HEK293 (cell line): Measurements from ENCODE around the gene MC1R.
"Not testable (repeated sequence)": the region's sequence is repeated elsewhere in the genome, so short reads cannot be mapped to it uniquely, and the experiment has no call there.

Experiments used
- CTCF ChIA-PET: fragments of 350-600 bp; formaldehyde crosslinking; extraction: SDS; loops from one replicate; lab custom pipeline; 2021; ENCODE audit warnings: antibody characterized with exemption; lab: Yijun Ruan, JAX
- POLR2A ChIA-PET: fragments of 300-600 bp; formaldehyde crosslinking; extraction: SDS; loops from one replicate; lab custom pipeline; 2020; ENCODE audit warnings: antibody characterized with exemption, inconsistent platforms; lab: Yijun Ruan, JAX
- H3K27ac ChIP-seq: fragments of 200-500 bp; sonication (Bioruptor generic); 2 replicates; pipeline ENCODE4 v1.5.1; 2014; ENCODE audit warnings: low read depth, low read length, control low read depth, inconsistent platforms; ENCODE audit errors: extremely low read depth
- H3K36me3 ChIP-seq, 2 experiments: fragments of 200-500 bp in 1 of 2; sonication (Bioruptor generic) in 1 of 2; 1 replicate in 1 of 2; 2 replicates in 1 of 2; pipeline ENCODE4 v1.5.1; 2014 to 2017; ENCODE audit warnings: inconsistent platforms in 2 of 2, low read length in 2 of 2; ENCODE audit not compliant: control insufficient read depth in 2 of 2, insufficient read depth in 1 of 2
- H3K4me1 ChIP-seq: fragments of 200-500 bp; sonication (Bioruptor generic); 2 replicates; pipeline ENCODE4 v1.5.1; 2014; ENCODE audit warnings: mild to moderate bottlenecking, low read length, inconsistent platforms; ENCODE audit not compliant: control insufficient read depth, insufficient read depth
- H3K4me3 ChIP-seq: 2 replicates; pipeline ENCODE4 v1.5.1; 2011; ENCODE audit warnings: low read depth, mild to moderate bottlenecking, control low read depth, low read length, moderate library complexity
- H3K9me3 ChIP-seq: fragments of 200-500 bp; sonication (Bioruptor generic); 2 replicates; pipeline ENCODE4 v1.5.1; 2014; ENCODE audit warnings: low read depth, low read length, inconsistent platforms; ENCODE audit not compliant: control insufficient read depth, insufficient read depth
- BCL11B ChIP-seq: fragments of 450-650 bp; formaldehyde crosslinking; IDR thresholded peaks from 2 replicates; pipeline ENCODE4 v1.5.1; 2016; ENCODE audit warnings: low read depth, missing biosample characterization, missing genetic modification characterization
- GLI4 ChIP-seq: fragments of 450-650 bp; formaldehyde crosslinking; IDR thresholded peaks from 2 replicates; pipeline ENCODE4 v1.5.1; 2016; ENCODE audit warnings: missing biosample characterization, missing genetic modification characterization
- GLIS2 ChIP-seq: fragments of 450-650 bp; formaldehyde crosslinking; IDR thresholded peaks from 2 replicates; pipeline ENCODE4 v1.5.1; 2016; ENCODE audit warnings: missing biosample characterization, missing genetic modification characterization
- KLF1 ChIP-seq: fragments of 450-650 bp; formaldehyde crosslinking; IDR thresholded peaks from 2 replicates; pipeline ENCODE4 v1.5.1; 2016; ENCODE audit warnings: missing biosample characterization, missing genetic modification characterization
- KLF16 ChIP-seq: fragments of 450-650 bp; formaldehyde crosslinking; IDR thresholded peaks from 2 replicates; pipeline ENCODE4 v1.5.1; 2017; ENCODE audit warnings: missing biosample characterization, missing genetic modification characterization
- KLF17 ChIP-seq: fragments of 450-650 bp; formaldehyde crosslinking; IDR thresholded peaks from 2 replicates; pipeline ENCODE4 v1.5.1; 2016; ENCODE audit warnings: missing biosample characterization, missing genetic modification characterization
- KLF8 ChIP-seq: fragments of 450-650 bp; formaldehyde crosslinking; IDR thresholded peaks from 2 replicates; pipeline ENCODE4 v1.5.1; 2016; ENCODE audit warnings: missing biosample characterization, missing genetic modification characterization
- PATZ1 ChIP-seq: fragments of 450-650 bp; formaldehyde crosslinking; IDR thresholded peaks from 2 replicates; pipeline ENCODE4 v1.5.1; 2016; ENCODE audit warnings: missing biosample characterization, missing genetic modification characterization
- PRDM10 ChIP-seq: fragments of 450-650 bp; formaldehyde crosslinking; IDR thresholded peaks from 2 replicates; pipeline ENCODE4 v1.5.1; 2016; ENCODE audit warnings: missing biosample characterization, missing genetic modification characterization
- SP2 ChIP-seq: fragments of 450-650 bp; formaldehyde crosslinking; IDR thresholded peaks from 2 replicates; pipeline ENCODE4 v1.5.1; 2016; ENCODE audit warnings: missing biosample characterization, missing genetic modification characterization
- YY2 ChIP-seq: fragments of 450-650 bp; formaldehyde crosslinking; IDR thresholded peaks from 2 replicates; pipeline ENCODE4 v1.5.1; 2016; ENCODE audit warnings: missing biosample characterization, missing genetic modification characterization
- ZBTB20 ChIP-seq: fragments of 450-650 bp; formaldehyde crosslinking; IDR thresholded peaks from 2 replicates; pipeline ENCODE4 v1.5.1; 2016; ENCODE audit warnings: missing biosample characterization, missing genetic modification characterization
- ZFP3 ChIP-seq: fragments of 450-650 bp; formaldehyde crosslinking; IDR thresholded peaks from 2 replicates; pipeline ENCODE4 v1.5.1; 2016; ENCODE audit warnings: low read depth, missing biosample characterization, missing genetic modification characterization
- ZNF37A ChIP-seq: fragments of 450-650 bp; IDR thresholded peaks from 2 replicates; pipeline ENCODE4 v1.5.1; 2018; ENCODE audit warnings: missing biosample characterization, missing genetic modification characterization
- ZNF654 ChIP-seq: fragments of 450-650 bp; formaldehyde crosslinking; IDR thresholded peaks from 2 replicates; pipeline ENCODE4 v1.5.1; 2016; ENCODE audit warnings: low read depth, missing biosample characterization, missing genetic modification characterization
- ZNF664 ChIP-seq: fragments of 450-650 bp; formaldehyde crosslinking; IDR thresholded peaks from 2 replicates; pipeline ENCODE4 v1.5.1; 2016; ENCODE audit warnings: missing biosample characterization, missing genetic modification characterization
- ZXDB ChIP-seq: fragments of 450-650 bp; formaldehyde crosslinking; IDR thresholded peaks from 2 replicates; pipeline ENCODE4 v1.5.1; 2016; ENCODE audit warnings: missing biosample characterization, missing genetic modification characterization

The MC1R gene

GRCh38 chr16:89873972-89874689 is 44.5 kb upstream of the MC1R start (continued):
- TF ChIP-seq PRDM10: peak; percentile 29
- no peak for TF ChIP-seq ZNF37A (tag by site-specific recombination)
- TF ChIP-seq KLF8 (tag by site-specific recombination): peak; percentile 56; the same call in 1 of the 2 replicates
- TF ChIP-seq YY2 (tag by site-specific recombination): no peak
- no peak for TF ChIP-seq ZNF654
- peak; percentile 90 for TF ChIP-seq KLF1 (tag by site-specific recombination)
- no peak for TF ChIP-seq GLI4 (tag by site-specific recombination)
- peak; percentile 12; the same call in 1 of the 2 replicates for TF ChIP-seq KLF17 (tag by site-specific recombination)
- TF ChIP-seq GLIS2 (tag by site-specific recombination): peak; percentile 70; the same call in 1 of the 2 replicates
- TF ChIP-seq ZXDB: peak; percentile 19; the same call in 1 of the 2 replicates
- 0 out of 2 replicates have a peak, but pooled peaks have one; percentile 34 for TF ChIP-seq ZFP3 (tag by site-specific recombination)
- TF ChIP-seq BCL11B: peak; percentile 58; the same call in 1 of the 2 replicates
- peak; percentile 85 for TF ChIP-seq SP2
- peak; percentile 85 for TF ChIP-seq PATZ1 (tag by site-specific recombination)
- peak; percentile 55; the same call in 1 of the 2 replicates for TF ChIP-seq ZBTB20 (tag by site-specific recombination)
- no peak for TF ChIP-seq ZNF664
- TF ChIP-seq KLF16 (tag by site-specific recombination): peak; percentile 60; the same call in 1 of the 2 replicates
- TF ChIP-seq, all 188 proteins: peak for 26

DNA sequence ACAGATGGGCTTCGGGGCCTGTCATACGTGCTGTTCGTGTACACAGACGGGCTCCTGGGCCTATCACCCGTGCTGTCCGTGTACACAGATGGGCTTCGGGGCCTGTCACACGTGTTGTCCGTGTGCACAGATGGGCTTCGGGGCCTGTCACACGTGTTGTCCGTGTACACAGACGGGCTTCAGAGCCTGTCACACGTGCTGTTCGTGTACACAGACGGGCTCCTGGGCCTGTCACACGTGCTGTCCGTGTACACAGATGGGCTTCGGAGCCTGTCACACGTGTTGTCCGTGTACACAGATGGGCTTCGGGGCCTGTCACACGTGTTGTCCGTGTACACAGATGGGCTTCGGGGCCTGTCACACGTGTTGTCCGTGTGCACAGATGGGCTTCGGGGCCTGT is 39.5 kb upstream of the MC1R start:
- POLR2A ChIA-PET: not testable (repeated sequence)

More for the DNA sequence above, 39.5 kb upstream of the MC1R start:
- CTCF ChIA-PET, H3K4me3 ChIP-seq, H3K4me1 ChIP-seq, H3K27ac ChIP-seq, H3K9me3 ChIP-seq: not testable (repeated sequence)
- H3K36me3 ChIP-seq: peaks cover 24 to 67% of the 10 kb centered on the region in 2 experiments
